GM13977 (cell line): ENCODE measurements around the gene PIP5K1C.
A peak's percentile ranks its signal among the peaks of the same experiment; 100 is the strongest.

ENCODE experiments used
- DNase-seq: peaks from one replicate; pipeline ENCODE4 v3.0.0; 2012; ENCODE audit warnings: low spot score
- in situ Hi-C: fragments of 300-500 bp; cut with MboI; formaldehyde crosslinking; loops from one replicate; pipeline ENCODE4 v1.12.0; 2022; ENCODE audit warnings: low sequenced_read_pairs, low pct_unique_long_range_greater_than_20kb, mixed read lengths, inconsistent platforms; ENCODE audit not compliant: unreplicated experiment
- TF ChIP-seq, protein P1 (sequence below): IDR thresholded peaks from 2 replicates; pipeline ENCODE4 v1.5.1; 2012; ENCODE audit warnings: mild to moderate bottlenecking, control low read depth; ENCODE audit not compliant: insufficient read depth; ENCODE audit errors: extremely low read depth, missing control alignments

Gene PIP5K1C

GRCh38 chr19:3678188-3678587 is 22.1 kb downstream of the PIP5K1C start:
- TF ChIP-seq, protein P1, sequence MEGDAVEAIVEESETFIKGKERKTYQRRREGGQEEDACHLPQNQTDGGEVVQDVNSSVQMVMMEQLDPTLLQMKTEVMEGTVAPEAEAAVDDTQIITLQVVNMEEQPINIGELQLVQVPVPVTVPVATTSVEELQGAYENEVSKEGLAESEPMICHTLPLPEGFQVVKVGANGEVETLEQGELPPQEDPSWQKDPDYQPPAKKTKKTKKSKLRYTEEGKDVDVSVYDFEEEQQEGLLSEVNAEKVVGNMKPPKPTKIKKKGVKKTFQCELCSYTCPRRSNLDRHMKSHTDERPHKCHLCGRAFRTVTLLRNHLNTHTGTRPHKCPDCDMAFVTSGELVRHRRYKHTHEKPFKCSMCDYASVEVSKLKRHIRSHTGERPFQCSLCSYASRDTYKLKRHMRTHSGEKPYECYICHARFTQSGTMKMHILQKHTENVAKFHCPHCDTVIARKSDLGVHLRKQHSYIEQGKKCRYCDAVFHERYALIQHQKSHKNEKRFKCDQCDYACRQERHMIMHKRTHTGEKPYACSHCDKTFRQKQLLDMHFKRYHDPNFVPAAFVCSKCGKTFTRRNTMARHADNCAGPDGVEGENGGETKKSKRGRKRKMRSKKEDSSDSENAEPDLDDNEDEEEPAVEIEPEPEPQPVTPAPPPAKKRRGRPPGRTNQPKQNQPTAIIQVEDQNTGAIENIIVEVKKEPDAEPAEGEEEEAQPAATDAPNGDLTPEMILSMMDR, result no peak
- DNase-seq, result no peak
- in situ Hi-C loops, result no loop called here

GRCh38 chr19:3674784-3675543 is 25.3 kb downstream of the PIP5K1C start:
- DNase-seq, result no peak
- in situ Hi-C loops, result no loop called here
- TF ChIP-seq, protein P1, result no peak

GRCh38 chr19:3673506-3674439 is 26.5 kb downstream of the PIP5K1C start:
- in situ Hi-C loops, result no loop called here
- TF ChIP-seq, protein P1, result no peak
- DNase-seq, result no peak

- DNase-seq, result no peak
- TF ChIP-seq, protein P1, result peak; percentile 17
These were observed 27.3 kb downstream of the PIP5K1C start for GRCh38 chr19:3672993-3673392.

DNA sequence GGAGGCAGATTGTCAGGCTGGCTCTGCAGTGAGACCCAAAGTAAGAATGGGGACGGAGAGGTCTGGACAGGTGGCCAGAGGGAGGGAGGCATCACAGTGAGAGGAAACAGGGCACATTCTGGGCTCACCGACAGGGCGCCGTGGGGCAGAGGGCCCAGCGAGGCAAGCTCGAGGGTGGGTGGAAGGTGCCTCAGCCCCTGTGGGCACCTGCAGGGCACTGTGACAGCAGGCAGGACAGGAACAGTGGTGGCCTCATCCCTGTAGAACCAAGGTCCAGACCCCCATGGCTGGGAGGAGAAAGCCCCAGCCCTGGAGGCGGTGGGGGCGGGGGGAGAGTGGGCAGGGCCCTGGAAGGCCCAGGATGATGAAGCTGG is 27.7 kb downstream of the PIP5K1C start:
- in situ Hi-C loops, result no loop called here
- TF ChIP-seq, protein P1, result no peak
- no peak for DNase-seq

More at GRCh38 chr19:3672993-3673392, 27.3 kb downstream of the PIP5K1C start:
- in situ Hi-C loops, result no loop called here

DNA sequence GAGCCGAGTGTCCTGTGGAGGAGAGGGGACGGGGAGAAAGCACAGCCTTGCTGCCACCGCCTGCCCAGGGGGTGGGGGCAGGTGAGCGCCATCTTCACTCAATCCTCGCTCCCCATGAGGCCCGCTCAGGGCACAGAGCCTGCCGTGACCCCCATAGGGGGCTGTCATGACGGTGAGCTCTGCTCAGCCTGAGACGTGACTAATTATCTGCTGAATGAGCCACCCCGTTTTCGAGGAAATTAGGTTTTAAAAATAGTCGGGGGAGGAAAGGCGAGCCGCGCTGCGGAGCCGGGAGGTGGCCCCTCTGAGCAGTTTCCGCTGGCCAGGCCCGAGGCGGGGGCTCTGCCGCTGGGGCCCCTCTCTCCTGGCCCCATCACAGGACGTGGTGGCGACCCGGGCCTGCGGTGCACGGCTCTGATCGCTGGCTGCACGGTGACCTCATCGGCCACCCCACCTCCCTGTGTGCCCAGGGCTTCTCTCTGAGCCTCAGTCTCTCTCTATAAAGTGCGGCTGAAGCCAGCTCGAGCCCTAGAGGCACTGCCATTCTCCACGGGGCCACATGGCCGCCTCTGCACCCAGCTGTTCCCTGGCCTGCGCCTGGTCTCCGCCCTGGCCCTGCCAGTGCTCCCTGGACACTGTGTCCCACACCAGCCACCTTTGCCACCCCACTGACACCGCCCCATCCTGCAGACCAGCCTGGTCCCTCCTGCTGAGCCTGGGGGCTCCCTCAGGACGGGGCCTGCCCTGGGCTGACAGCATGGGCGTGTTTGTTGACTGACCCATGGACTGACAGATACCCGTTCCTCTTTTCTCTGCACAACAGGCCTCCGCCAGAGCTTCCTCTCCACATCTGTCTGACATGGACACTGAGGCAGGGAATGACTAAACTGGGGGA is 28.3 kb downstream of the PIP5K1C start:
- in situ Hi-C loops, result no loop called here
- TF ChIP-seq, protein P1, result peak; percentile 30
- peak; percentile 66 for DNase-seq
